SIG-M5 treated with dmso at 0.1 percent for 504 hours (cell line): ENCODE results near the gene SYNE2.

ENCODE experiments used
- DNase-seq: peaks from one replicate; lab custom pipeline; 2025; ENCODE audit not compliant: unreplicated experiment; lab: John Stamatoyannopoulos, UW

SYNE2 gene

DNA sequence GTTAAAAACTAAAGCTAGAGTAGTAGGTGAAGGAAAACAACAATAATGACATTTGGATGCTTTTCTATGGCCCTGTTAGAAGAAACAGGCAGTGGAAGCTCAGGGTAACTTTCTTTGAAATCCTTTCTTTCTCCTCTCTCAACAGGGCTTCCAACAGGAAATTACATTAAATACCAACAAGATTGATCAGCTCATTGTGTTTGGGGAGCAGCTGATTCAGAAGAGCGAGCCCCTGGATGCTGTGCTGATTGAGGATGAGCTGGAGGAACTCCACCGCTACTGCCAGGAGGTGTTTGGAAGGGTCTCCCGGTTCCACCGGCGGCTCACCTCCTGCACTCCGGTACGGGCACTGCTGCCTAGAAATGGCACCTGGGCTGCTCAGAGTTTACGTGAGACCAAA, 359.9 kb downstream of the SYNE2 start:
- DNase-seq = no peak

DNA sequence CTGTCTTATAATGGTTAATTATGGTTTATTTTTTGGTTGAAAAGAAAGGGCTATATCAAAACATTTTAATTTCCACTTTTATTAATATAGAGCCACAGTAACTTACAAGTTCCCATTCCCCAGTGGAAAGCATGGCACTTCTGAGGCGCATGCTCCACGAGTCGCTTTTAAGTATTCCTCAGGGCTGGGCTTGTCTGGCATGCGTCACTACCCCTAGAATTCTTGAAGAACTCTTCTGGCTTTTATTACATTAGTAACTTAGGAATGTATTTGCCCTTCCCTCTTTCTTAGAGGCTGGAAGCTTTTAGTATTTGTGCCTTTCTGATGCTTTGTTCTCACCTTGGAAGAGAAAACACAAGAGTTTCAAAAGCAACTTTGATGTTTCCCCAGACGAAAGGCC, 360.3 kb downstream of the SYNE2 start:
- DNase-seq = no peak

DNA sequence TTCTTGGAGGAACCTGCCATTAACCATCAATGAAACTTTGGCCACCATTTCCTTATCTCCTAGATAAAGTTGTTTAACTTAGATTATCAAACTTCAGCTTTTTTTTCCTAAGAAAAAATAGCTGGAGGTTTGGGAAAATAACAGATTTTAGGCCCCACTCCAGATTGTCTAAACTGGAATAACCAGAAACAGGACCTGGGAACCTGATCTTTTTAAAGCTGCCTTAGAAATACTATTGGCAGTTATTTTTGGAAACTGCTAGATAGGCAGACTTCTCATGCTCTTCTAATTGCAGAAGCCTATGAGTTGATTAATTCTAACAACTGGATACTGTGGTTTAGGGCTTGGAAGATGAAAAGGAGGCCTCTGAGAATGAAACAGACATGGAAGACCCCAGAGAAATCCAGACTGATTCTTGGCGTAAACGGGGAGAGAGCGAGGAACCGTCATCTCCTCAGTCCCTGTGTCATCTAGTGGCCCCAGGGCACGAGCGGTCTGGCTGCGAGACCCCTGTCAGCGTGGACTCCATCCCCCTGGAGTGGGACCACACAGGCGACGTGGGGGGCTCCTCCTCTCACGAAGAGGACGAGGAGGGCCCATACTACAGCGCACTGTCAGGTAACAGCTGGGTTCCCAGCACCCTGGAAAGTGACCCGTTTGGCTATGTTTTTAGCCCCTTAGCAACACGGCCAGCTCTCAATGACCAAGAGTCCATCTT, 361.2 kb downstream of the SYNE2 start:
- DNase-seq = no peak

- no peak for DNase-seq
Observed at GRCh38 chr14:64215274-64215673, 362.5 kb downstream of the SYNE2 start.

GRCh38 chr14:64215978-64216377, 363.2 kb downstream of the SYNE2 start:
- DNase-seq = no peak

DNA sequence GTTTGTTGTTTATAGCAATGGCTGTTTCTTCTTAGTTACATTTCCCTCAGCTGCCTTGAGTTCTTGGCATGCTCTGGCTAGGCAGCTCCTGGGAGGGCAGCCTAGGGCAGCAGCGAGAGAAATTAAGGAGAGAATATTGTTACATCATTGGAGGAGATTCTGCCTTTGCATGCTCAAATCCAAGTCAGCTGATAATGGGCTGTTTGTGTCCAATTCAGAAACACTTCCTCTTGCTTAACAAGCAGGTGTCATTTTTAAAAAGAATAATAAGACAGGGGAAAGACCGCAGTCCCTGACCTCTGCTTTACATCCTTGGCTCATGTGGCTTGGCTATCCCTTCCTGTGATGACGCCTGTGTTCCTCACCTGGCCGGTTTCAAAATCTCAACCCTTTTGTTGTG, 364.5 kb downstream of the SYNE2 start:
- DNase-seq = no peak

DNA sequence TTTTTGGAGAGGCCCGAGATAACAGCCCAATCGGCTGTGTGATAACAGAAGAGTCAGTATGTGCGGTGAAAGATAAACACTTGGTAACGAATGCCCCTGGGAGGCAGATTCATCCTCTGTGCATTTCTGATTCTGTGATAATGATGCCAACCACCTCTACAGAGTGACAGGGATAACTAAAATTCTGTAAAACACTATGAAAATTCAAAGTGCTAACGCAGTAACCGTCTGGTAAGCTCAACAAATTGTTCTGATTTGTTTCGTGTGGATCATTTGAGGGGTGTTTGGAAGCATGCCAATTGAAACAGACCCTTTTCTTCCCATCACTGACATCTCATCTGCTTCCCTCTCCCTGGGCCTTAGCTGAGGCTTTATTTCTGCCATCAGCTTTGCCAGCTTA, 365.0 kb downstream of the SYNE2 start:
- DNase-seq = no peak

GRCh38 chr14:64218344-64219240, 365.8 kb downstream of the SYNE2 start:
- no peak for DNase-seq

- no peak for DNase-seq
Observed at GRCh38 chr14:64220056-64220455, 367.3 kb downstream of the SYNE2 start.

GRCh38 chr14:64220466-64220865, 367.7 kb downstream of the SYNE2 start:
- DNase-seq = no peak

DNA sequence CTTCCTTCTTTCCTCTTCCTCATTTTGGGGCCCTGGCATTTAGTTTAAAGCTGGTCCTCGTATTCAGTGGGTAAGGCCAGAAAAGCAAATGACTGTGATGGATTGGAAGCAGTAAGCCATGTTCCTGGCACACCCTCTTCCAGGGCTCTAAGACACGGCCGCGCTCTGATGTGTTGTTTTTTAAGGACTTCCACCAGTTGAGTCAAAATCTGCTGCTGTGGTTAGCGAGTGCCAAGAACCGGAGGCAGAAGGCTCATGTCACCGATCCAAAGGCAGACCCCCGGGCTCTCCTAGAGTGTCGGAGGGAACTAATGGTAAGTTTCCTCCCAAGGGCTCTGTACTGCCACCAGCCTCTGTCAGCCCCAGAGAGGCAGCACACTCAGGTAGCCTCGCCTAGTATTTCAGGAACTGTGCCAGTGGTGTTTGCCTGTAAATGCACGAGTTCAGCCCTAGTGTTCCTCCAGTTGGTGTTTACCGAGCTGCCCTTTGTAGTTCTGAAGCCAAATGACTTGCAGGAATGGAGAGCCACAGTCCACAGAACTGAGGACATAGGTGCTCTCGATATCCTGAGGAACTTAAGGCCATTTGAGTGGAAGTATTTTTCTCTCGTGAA, 368.7 kb downstream of the SYNE2 start:
- no peak for DNase-seq

DNA sequence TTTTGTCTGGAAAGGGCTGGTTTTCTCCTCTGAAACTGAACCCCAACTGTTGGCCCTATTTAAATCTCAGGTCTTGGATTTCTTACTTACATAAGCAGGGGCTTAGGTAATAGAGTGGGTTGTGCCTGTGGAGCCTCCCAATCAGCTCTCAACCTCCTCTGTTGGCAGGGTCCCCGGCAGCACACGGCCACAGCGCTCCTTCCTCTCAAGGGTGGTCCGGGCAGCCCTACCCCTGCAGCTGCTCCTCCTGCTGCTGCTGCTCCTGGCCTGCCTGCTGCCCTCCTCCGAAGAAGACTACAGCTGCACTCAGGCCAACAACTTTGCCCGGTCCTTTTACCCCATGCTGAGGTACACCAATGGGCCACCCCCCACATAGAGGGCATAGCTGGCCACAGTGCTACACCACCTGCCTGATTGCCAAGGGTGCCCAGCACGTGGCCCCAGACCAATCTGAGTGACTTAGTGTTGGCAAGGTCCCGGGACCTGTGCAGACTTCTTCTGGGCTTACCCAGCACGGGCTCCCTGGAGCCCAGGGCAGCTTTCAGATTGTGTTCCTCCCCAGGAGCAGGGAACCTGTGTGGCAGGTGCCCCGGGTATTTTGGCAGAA, 372.4 kb downstream of the SYNE2 start:
- no peak for DNase-seq

- no peak for DNase-seq
Observed at GRCh38 chr14:64227856-64228255, 375.1 kb downstream of the SYNE2 start.

- no peak for DNase-seq
Observed at GRCh38 chr14:64229489-64229888, 376.7 kb downstream of the SYNE2 start.

DNA sequence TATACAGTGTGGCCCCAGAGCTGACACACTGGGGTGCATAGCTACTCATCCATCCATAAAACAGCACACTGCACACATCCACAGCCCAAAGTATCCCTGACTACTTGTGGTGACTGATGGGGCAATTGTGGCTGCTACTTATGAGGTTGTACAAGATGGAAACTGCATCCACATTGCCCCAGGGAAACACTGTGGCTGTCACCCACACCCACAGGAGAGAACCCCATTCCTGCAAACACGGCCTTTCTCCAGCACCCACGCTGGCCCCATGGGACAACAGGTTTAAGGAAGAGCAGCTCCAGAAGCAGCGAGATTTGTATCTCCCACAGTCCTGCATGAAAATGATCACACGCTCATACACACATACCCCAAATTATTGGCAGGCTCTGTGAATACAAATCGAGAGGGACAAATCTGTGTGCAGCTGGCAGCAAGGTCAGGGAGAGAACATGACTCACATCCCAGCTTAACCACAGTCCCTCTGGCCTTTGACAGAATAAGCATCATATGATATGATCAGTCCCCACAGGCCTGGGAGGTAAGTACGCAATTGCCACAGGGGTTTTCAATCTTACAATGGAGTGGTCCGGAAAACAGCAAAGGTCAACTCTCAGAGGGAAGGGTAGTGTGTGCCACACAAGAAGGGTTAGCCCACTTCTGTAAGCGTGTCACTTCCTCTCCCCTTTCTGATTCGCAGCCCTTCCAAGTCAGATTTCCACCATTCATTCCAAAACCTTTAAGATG, 379.5 kb downstream of the SYNE2 start:
- no peak for DNase-seq

- DNase-seq = no peak
Observed at GRCh38 chr14:64232944-64233343, 380.1 kb downstream of the SYNE2 start.

- no peak for DNase-seq
Observed at GRCh38 chr14:64233531-64234190, 380.9 kb downstream of the SYNE2 start.

DNA sequence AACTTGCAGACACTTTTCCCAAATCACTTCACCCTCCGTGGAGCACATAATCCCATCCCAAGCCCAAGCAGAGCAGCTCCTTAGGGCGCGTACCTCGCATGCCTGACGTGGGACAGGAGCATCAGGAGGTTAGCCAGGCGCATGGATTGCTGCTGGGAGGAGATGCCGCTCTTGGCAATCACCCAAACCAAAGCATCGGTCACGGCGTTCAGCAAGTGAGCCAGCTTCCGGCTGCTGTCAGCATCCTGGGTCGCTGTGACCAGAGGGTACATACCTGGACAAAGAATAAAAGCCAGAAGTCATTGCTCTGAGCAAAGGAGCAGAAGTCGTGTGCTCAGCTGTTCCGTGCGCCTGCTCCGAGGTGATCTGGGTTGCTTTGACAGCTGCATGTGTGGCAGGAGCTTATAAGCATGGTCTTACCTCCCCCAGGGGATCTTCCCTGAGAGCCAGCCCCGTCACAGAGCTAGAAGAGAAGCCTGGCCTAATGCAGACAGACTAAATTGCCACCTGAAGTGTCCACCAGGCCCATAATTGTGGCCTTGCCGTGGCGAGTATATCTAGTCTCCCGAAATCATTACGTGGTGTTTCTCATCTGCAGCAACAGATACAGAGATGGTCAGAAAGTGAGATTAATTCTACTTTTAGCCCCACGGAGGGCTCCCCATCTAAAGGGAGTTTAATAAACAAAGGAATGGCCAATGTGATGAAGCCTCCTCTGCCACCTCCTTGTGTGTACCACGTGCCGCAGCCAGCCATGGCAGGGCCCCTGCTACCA, 382.3 kb downstream of the SYNE2 start:
- no peak for DNase-seq
